DND-41 (cell line): Measurements from ENCODE around the gene GALNT18.

ENCODE experiments used
- EZH2 ChIP-seq: IDR thresholded peaks from 3 replicates; pipeline ENCODE4 v1.6.1; 2012; ENCODE audit warnings: borderline replicate concordance, low read depth, mild to moderate bottlenecking, moderate library complexity, low read length, inconsistent platforms; ENCODE audit not compliant: severe bottlenecking
- TF ChIP-seq, protein P1 (sequence below): IDR thresholded peaks from 2 replicates; pipeline ENCODE4 v1.5.1; 2012; ENCODE audit warnings: borderline replicate concordance, low read length, moderate library complexity, mild to moderate bottlenecking; ENCODE audit not compliant: poor library complexity, severe bottlenecking; ENCODE audit errors: extremely low read depth

DNA sequence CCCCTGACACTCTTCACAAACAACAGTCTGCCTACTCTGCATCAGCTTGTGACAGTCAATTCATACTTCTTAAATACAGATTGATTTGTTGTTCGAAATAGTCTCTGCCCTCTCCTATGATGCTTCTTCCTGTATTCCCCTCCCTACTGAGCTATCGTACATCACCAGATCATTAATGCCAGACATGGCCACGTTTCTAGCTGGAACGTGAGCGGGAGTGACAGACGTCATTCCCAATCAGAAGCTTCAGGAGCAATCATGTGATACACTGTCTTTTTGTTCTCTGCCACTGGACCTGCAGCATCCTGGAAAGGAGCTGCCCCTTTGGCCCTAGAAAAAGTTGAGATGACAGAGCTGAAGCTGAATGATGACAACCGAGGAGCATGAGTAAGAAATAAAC, 317.3 kb downstream of the GALNT18 start:
- TF ChIP-seq, protein P1, sequence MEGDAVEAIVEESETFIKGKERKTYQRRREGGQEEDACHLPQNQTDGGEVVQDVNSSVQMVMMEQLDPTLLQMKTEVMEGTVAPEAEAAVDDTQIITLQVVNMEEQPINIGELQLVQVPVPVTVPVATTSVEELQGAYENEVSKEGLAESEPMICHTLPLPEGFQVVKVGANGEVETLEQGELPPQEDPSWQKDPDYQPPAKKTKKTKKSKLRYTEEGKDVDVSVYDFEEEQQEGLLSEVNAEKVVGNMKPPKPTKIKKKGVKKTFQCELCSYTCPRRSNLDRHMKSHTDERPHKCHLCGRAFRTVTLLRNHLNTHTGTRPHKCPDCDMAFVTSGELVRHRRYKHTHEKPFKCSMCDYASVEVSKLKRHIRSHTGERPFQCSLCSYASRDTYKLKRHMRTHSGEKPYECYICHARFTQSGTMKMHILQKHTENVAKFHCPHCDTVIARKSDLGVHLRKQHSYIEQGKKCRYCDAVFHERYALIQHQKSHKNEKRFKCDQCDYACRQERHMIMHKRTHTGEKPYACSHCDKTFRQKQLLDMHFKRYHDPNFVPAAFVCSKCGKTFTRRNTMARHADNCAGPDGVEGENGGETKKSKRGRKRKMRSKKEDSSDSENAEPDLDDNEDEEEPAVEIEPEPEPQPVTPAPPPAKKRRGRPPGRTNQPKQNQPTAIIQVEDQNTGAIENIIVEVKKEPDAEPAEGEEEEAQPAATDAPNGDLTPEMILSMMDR, result no peak
- TF ChIP-seq EZH2, result no peak
